ENCODE measurements around the gene ADARB1.

GRCh38 chr21:45074818-45075595 lies 627 bp downstream of the ADARB1 start:
- TF ChIP-seq CTCF (conservative IDR thresholded peaks at IDR 0.05; ENCODE audit: low read depth in 2 of 2) (no peak), EZH2 (IDR thresholded peaks at IDR 0.05; ENCODE audit: low read depth, unreplicated experiment) (no peak), ETS1 (IDR thresholded peaks at IDR 0.05) (no peak), EZH2phosphoT487 (IDR thresholded peaks at IDR 0.05; ENCODE audit: unreplicated experiment) (no peak), POLR2AphosphoS5 (IDR thresholded peaks at IDR 0.05; ENCODE audit: low read depth) (no peak), ZNF331 (CRISPR knock-in tag; IDR thresholded peaks at IDR 0.05; ENCODE audit: low read depth) (no peak), CREB1 (CRISPR knock-in tag; IDR thresholded peaks at IDR 0.05; ENCODE audit: low read depth) (no peak), ZNF114 (CRISPR knock-in tag; IDR thresholded peaks at IDR 0.05) (no peak)
